HFF-Myc (cell line): Measurements from ENCODE around the gene WDR64.

Experiments
- DNase-seq: peaks from one replicate; pipeline ENCODE4 v3.0.0-alpha.2; 2011; ENCODE audit warnings: low read depth; ENCODE audit errors: extremely low read depth
- H3K4me3 ChIP-seq: replicated peaks from 2 replicates; pipeline ENCODE4 v1.5.1; 2011; ENCODE audit warnings: low read depth, mild to moderate bottlenecking, control low read depth, low read length
- TF ChIP-seq, protein P1 (sequence below): IDR thresholded peaks from 2 replicates; pipeline ENCODE4 v1.5.1; 2012; ENCODE audit warnings: mild to moderate bottlenecking, low read depth, low read length, control low read depth; ENCODE audit errors: missing control alignments

Gene WDR64

DNA sequence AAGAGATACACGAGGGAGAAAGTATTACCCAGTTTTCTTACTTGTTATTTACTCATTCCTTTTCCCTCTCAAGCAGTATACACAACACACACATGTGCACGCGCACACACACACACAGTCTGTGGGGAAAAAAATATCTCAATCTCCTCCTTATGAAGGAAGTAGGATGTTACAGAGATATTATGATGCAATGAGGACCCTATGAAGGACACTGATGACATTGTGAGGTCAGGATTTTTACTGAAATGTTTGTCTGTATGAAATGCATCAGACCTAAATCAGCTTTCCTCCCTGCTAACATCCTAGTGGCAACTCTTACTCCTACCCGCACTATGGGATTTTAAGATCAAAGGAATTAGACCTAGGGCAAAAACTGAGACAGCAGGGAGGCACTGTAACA, at the start of gene WDR64:
Gene WDR64 (plus strand): TSS at position 270 of the 400 bp plus-strand sequence. CDS start 204 bp downstream, outside the sequence.
- H3K4me3 ChIP-seq: no peak within 1 kb of the TSS
- DNase-seq: no peak
- TF ChIP-seq, protein P1, sequence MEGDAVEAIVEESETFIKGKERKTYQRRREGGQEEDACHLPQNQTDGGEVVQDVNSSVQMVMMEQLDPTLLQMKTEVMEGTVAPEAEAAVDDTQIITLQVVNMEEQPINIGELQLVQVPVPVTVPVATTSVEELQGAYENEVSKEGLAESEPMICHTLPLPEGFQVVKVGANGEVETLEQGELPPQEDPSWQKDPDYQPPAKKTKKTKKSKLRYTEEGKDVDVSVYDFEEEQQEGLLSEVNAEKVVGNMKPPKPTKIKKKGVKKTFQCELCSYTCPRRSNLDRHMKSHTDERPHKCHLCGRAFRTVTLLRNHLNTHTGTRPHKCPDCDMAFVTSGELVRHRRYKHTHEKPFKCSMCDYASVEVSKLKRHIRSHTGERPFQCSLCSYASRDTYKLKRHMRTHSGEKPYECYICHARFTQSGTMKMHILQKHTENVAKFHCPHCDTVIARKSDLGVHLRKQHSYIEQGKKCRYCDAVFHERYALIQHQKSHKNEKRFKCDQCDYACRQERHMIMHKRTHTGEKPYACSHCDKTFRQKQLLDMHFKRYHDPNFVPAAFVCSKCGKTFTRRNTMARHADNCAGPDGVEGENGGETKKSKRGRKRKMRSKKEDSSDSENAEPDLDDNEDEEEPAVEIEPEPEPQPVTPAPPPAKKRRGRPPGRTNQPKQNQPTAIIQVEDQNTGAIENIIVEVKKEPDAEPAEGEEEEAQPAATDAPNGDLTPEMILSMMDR: no peak

GRCh38 chr1:241603731-241604245, 48.3 kb upstream of the WDR64 start:
- TF ChIP-seq, protein P1: no peak
- DNase-seq: peak; percentile 41
- H3K4me3 ChIP-seq: no peak overlapping the region

GRCh38 chr1:241605146-241605805, 46.8 kb upstream of the WDR64 start:
- TF ChIP-seq, protein P1: peak; percentile 35
- no peak for DNase-seq

GRCh38 chr1:241606544-241606943, 45.5 kb upstream of the WDR64 start:
- H3K4me3 ChIP-seq: no peak overlapping the region
- TF ChIP-seq, protein P1: no peak
- DNase-seq: peak; percentile 30

More at GRCh38 chr1:241605146-241605805, 46.8 kb upstream of the WDR64 start:
- no peak overlapping the region for H3K4me3 ChIP-seq

GRCh38 chr1:241607497-241607896, 44.6 kb upstream of the WDR64 start:
- TF ChIP-seq, protein P1: no peak
- no peak for DNase-seq
- no peak overlapping the region for H3K4me3 ChIP-seq

DNA sequence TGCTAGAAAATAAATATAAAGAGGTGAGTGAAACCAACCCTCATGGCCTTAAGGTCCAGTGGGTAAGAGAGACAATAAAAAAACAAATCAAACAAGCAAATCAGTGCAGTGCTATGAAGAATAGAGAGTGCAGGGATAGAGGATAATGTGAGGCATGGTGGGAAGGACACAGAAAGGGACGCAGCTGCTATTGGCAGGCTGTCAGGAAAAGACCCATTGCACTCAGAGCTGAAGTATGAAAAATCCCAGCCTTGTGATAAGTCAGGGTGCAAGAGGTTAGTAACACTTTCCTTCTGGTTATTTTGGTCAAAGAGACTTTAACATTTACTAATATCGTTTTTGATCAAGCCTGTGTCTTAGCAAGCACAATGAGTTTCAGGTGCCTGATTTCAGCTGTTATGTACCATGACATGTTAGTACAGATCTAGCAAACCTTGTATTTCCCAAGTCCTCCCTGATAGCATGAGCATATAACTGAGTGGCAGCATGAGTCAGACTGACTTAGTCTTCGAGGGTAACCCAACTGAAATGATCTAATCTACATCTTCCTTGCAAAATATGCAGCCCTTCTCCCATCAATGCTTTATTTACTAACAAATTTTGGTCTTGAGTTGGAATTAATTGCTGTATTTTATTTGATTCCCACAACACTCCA, 43.6 kb upstream of the WDR64 start:
- TF ChIP-seq, protein P1: no peak
- H3K4me3 ChIP-seq: no peak overlapping the region
- DNase-seq: no peak
